PC-9 (cell line): ENCODE results near the gene MYLK. TPM values are rescaled to one million over a fixed set of nuclear protein-coding genes. Genes with fewer than 3 reads are reported as not detected.
"Not testable (repeated sequence)": the region's sequence is repeated elsewhere in the genome, so short reads cannot be mapped to it uniquely, and the experiment has no call there.

Experiments used
- BruUV-seq: library from RNA; stranded (reverse); fragments of 400-500 nt; replicated peaks from 2 replicates; lab custom pipeline; 2021; lab: Mats Ljungman, UMichigan
- CTCF ChIA-PET: fragments of 300-600 bp; sonication (Branson Sonifier 250); formaldehyde crosslinking; loops from one replicate; lab custom pipeline; 2022; ENCODE audit warnings: antibody characterized with exemption; lab: Charles Lee
- POLR2A ChIA-PET: fragments of 300-600 bp; sonication (Branson Sonifier 250); formaldehyde crosslinking; loops from one replicate; lab custom pipeline; 2022; ENCODE audit warnings: antibody characterized with exemption; ENCODE audit not compliant: unreplicated experiment; lab: Charles Lee
- DNase-seq, 2 experiments: peaks; one replicate each; pipeline versions ENCODE4 v3.0.0 to v3.0.0-alpha.2; 2015 to 2022; ENCODE audit warnings: mixed read lengths in 1 of 2
- H2AFZ ChIP-seq: fragments of 200-600 bp; sonication (generic); 2 replicates; pipeline ENCODE4 v1.8.1; 2017; ENCODE audit warnings: antibody characterized with exemption
- H3F3A ChIP-seq: fragments of 200-600 bp; sonication (generic); 2 replicates; pipeline ENCODE4 v1.8.1; 2017; ENCODE audit warnings: antibody characterized with exemption, mild to moderate bottlenecking, low read depth; ENCODE audit not compliant: insufficient read depth
- H3K27ac ChIP-seq: fragments of 200-600 bp; sonication (generic); 2 replicates; pipeline ENCODE4 v1.6.1; 2016; ENCODE audit warnings: mixed run types
- H3K27me3 ChIP-seq: fragments of 200-600 bp; sonication (generic); 2 replicates; pipeline ENCODE4 v1.6.1; 2016; ENCODE audit warnings: low read depth, mixed run types; ENCODE audit not compliant: insufficient read depth
- H3K36me3 ChIP-seq: fragments of 200-600 bp; sonication (generic); 2 replicates; pipeline ENCODE4 v1.6.1; 2016; ENCODE audit warnings: low read depth, mixed run types
- H3K4me1 ChIP-seq: fragments of 200-600 bp; sonication (generic); replicated peaks from 2 replicates; pipeline ENCODE4 v1.6.1; 2016; ENCODE audit warnings: mixed run types; ENCODE audit not compliant: insufficient read depth
- H3K4me2 ChIP-seq: fragments of 200-600 bp; sonication (generic); 2 replicates; pipeline ENCODE4 v1.6.1; 2017; ENCODE audit warnings: mixed run types
- H3K4me3 ChIP-seq: fragments of 200-600 bp; sonication (generic); 2 replicates; pipeline ENCODE4 v1.6.1; 2016; ENCODE audit warnings: mixed run types
- H3K79me2 ChIP-seq: fragments of 200-600 bp; sonication (generic); 2 replicates; pipeline ENCODE4 v1.6.1; 2017; ENCODE audit warnings: low read depth, mixed run types
- H3K9me2 ChIP-seq: fragments of 200-600 bp; sonication (generic); 2 replicates; pipeline ENCODE4 v1.8.1; 2017; ENCODE audit warnings: mild to moderate bottlenecking; ENCODE audit not compliant: insufficient read depth
- H3K9me3 ChIP-seq: fragments of 200-600 bp; sonication (generic); 2 replicates; pipeline ENCODE4 v1.8.1; 2016; ENCODE audit warnings: low read depth; ENCODE audit not compliant: insufficient read depth
- H4K20me1 ChIP-seq: fragments of 200-600 bp; sonication (generic); 2 replicates; pipeline ENCODE4 v1.8.1; 2017; ENCODE audit not compliant: insufficient read depth
- EZH2 ChIP-seq: fragments of 200-600 bp; sonication (generic); IDR thresholded peaks from 2 replicates; pipeline ENCODE4 v1.8.0; 2017; ENCODE audit warnings: antibody characterized with exemption, low read depth
- intact Hi-C: fragments of 100-400 bp; cut with micrococcal nuclease; formaldehyde crosslinking; loops from one replicate; pipeline ENCODE4 v1.10.0; 2022; ENCODE audit not compliant: unreplicated experiment
- total RNA-seq: library from RNA; stranded (reverse); gene quantifications from 2 replicates; pipeline ENCODE4 v1.2.3, GENCODE V29; 2021
- TF ChIP-seq, protein P1 (sequence below): fragments of 200-600 bp; sonication (generic); conservative IDR thresholded peaks from 2 replicates; pipeline ENCODE4 v1.6.1; 2017; ENCODE audit warnings: mixed run types, antibody characterized with exemption, mild to moderate bottlenecking, moderate library complexity

MYLK gene
- total RNA-seq, 1 experiment from 2014 or later = 0.72 TPM

GRCh38 chr3:123705488-123706285 lies 178.4 kb downstream of the MYLK start:
- no peak for TF ChIP-seq EZH2
- TF ChIP-seq, protein P1, sequence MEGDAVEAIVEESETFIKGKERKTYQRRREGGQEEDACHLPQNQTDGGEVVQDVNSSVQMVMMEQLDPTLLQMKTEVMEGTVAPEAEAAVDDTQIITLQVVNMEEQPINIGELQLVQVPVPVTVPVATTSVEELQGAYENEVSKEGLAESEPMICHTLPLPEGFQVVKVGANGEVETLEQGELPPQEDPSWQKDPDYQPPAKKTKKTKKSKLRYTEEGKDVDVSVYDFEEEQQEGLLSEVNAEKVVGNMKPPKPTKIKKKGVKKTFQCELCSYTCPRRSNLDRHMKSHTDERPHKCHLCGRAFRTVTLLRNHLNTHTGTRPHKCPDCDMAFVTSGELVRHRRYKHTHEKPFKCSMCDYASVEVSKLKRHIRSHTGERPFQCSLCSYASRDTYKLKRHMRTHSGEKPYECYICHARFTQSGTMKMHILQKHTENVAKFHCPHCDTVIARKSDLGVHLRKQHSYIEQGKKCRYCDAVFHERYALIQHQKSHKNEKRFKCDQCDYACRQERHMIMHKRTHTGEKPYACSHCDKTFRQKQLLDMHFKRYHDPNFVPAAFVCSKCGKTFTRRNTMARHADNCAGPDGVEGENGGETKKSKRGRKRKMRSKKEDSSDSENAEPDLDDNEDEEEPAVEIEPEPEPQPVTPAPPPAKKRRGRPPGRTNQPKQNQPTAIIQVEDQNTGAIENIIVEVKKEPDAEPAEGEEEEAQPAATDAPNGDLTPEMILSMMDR = no peak
- Histone ChIP-seq H4K20me1 (no peaks in the 10 kb centered on the region), H3K36me3 (no peaks in the 10 kb centered on the region), H3K4me2 (no peak overlapping the region), H3K27me3 (peaks cover 14% of the 10 kb centered on the region; the same call in 1 of the 2 replicates), H3K79me2 (no peaks in the 10 kb centered on the region), H2AFZ (no peak overlapping the region), H3K4me1 (no peaks in the 10 kb centered on the region), H3K4me3 (no peak overlapping the region), H3F3A (no peaks in the 10 kb centered on the region), H3K9me2 (no peaks in the 10 kb centered on the region), H3K27ac (no peak overlapping the region), H3K9me3 (no peaks in the 10 kb centered on the region)
- no TSS peak for BruUV-seq
- no peak for DNase-seq
- intact Hi-C loops = no loop called here
- ChIA-PET CTCF (interaction anchor here (0.8 kb wide), 1 partner anchor 9 kb away, joined by 4 read pairs; no protein-coding TSS in a partner anchor), POLR2A (interaction anchor here (0.6 to 0.7 kb wide), 3 partner anchors 12 to 330 kb away, joined by 3 to 5 read pairs (median 3); no protein-coding TSS in a partner anchor)

- H3K4me1 ChIP-seq, H4K20me1 ChIP-seq, H2AFZ ChIP-seq, H3K4me3 ChIP-seq, DNase-seq, H3K36me3 ChIP-seq, H3K9me2 ChIP-seq, intact Hi-C loops, H3K79me2 ChIP-seq, CTCF ChIA-PET, H3K27ac ChIP-seq, H3F3A ChIP-seq, H3K27me3 ChIP-seq, BruUV-seq, POLR2A ChIA-PET, H3K9me3 ChIP-seq, H3K4me2 ChIP-seq: not testable (repeated sequence)
These were observed 180.5 kb downstream of the MYLK start for GRCh38 chr3:123703663-123704062.

DNA sequence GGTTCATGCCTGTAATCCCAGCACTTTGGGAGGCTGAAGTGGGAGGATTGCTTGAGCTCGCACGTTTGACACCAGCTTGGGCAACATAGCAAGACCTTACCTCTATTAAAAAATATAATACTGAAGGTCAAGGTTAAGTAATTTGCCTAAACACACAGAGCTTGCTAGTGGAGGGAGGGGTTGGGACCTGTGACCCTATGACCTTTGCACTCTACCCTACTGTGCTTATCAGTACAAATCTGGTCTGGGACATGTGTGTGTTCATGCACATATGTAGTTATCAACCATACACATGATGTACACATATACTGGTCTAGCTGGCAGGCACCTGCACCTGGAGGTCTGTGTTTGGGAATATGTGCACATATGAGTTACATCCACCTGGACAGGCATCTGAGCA lies 181.4 kb downstream of the MYLK start:
- Histone ChIP-seq H3K27ac (no peak overlapping the region), H3K4me3 (no peak overlapping the region), H3K27me3 (peaks cover 7% of the 10 kb centered on the region; the same call in 1 of the 2 replicates), H3K36me3 (no peaks in the 10 kb centered on the region), H3K9me3 (no peaks in the 10 kb centered on the region), H3K9me2 (no peaks in the 10 kb centered on the region), H3K4me2 (no peak overlapping the region), H2AFZ (no peak overlapping the region), H3K79me2 (no peaks in the 10 kb centered on the region), H4K20me1 (no peaks in the 10 kb centered on the region), H3F3A (no peaks in the 10 kb centered on the region), H3K4me1 (no peaks in the 10 kb centered on the region)
- BruUV-seq = no TSS peak
- intact Hi-C loops = loop anchor here (1.0 kb wide), 1 partner anchor 50 kb away; no protein-coding TSS in a partner anchor
- TF ChIP-seq, protein P1 = no peak
- no peak for TF ChIP-seq EZH2
- CTCF ChIA-PET = interaction anchor here (0.6 to 1.2 kb wide), 4 partner anchors 21 to 119 kb away, joined by 3 to 4 read pairs (median 3); no protein-coding TSS in a partner anchor
- DNase-seq = no peak
- POLR2A ChIA-PET = no interaction called here
